ENCODE measurements around the gene FLAD1. TPM values are rescaled to one million over a fixed set of nuclear protein-coding genes. Genes with fewer than 3 reads are reported as not detected.

The FLAD1 gene
- total and polyA plus RNA-seq, 8 donors: 26.4 to 39.9 (median 30.2) TPM

GRCh38 chr1:155039308-155039669 is 56.1 kb downstream of the FLAD1 start:
- no peak for TF ChIP-seq CTCF (IDR thresholded peaks at IDR 0.05)
- no peak for ATAC-seq
- no peaks in the 10 kb centered on the region for H3K9me3 ChIP-seq
- DNase-seq: peak in 1 of 4 donors; percentile 58
- H3K27ac ChIP-seq: no peak overlapping the region
- no peaks in the 10 kb centered on the region for H3K36me3 ChIP-seq
- H3K27me3 ChIP-seq: no peaks in the 10 kb centered on the region
- intact Hi-C loops (cut with DNase I): no loop called here
- H3K4me3 ChIP-seq: no peak overlapping the region
- peaks cover 0 to 28% of the 10 kb centered on the region in 2 donors for H3K4me1 ChIP-seq

- Histone ChIP-seq H3K27me3 (no peaks in the 10 kb centered on the region), H3K27ac (no peak overlapping the region), H3K36me3 (no peaks in the 10 kb centered on the region), H3K4me1 (peaks cover 0 to 39% of the 10 kb centered on the region in 2 donors), H3K9me3 (no peaks in the 10 kb centered on the region), H3K4me3 (no peak overlapping the region)
- no peak for ATAC-seq
- DNase-seq: peak in 1 of 4 donors; percentile 63
- no peak for TF ChIP-seq CTCF (IDR thresholded peaks at IDR 0.05)
- intact Hi-C loops (cut with DNase I): no loop called here
These were observed 57.4 kb downstream of the FLAD1 start for GRCh38 chr1:155040358-155041093.

Small RNA genes within 50 kb of the gene (microRNA-seq; reads per million reads assigned to microRNA genes)
- 0.17 to 0.27 reads per million in 2 donors for gene MIR4258

Other genes starting within 250 kb of the FLAD1 start
- gene KCNN3, start 113.1 kb upstream of the FLAD1 start, total RNA-seq: 1 to 10 TPM; 1.9 to 2.2 TPM
- 1 to 10 TPM; 2.0 to 3.1 (median 2.3) TPM for gene KCNN3, start 113.1 kb upstream of the FLAD1 start, polyA plus RNA-seq (ENCODE audit: insufficient read length in 6 of 6)
- 10 to 100 TPM; 39.6 to 44.3 TPM for gene PMVK, start 46.6 kb upstream of the FLAD1 start, total RNA-seq
- 10 to 100 TPM; 31.7 to 39.2 (median 33.8) TPM for gene PMVK, start 46.6 kb upstream of the FLAD1 start, polyA plus RNA-seq (ENCODE audit: insufficient read length in 6 of 6)
- gene PBXIP1, start 27.2 kb upstream of the FLAD1 start, total RNA-seq: 10 to 100 TPM; 32.6 to 83.5 TPM
- 10 to 100 TPM; 72.8 to 84.4 (median 79.1) TPM for gene PBXIP1, start 27.2 kb upstream of the FLAD1 start, polyA plus RNA-seq (ENCODE audit: insufficient read length in 6 of 6)
- gene PYGO2, start 21.6 kb upstream of the FLAD1 start, total RNA-seq: 10 to 100 TPM; 26.6 to 30.9 TPM
- gene PYGO2, start 21.6 kb upstream of the FLAD1 start, polyA plus RNA-seq (ENCODE audit: insufficient read length in 6 of 6): 10 to 100 TPM; 35.8 to 42.9 (median 39.5) TPM
- 100 to 1,000 TPM; 134 to 144 TPM for gene SHC1, start 12.6 kb upstream of the FLAD1 start, total RNA-seq
- 100 to 1,000 TPM; 120 to 148 (median 127) TPM for gene SHC1, start 12.6 kb upstream of the FLAD1 start, polyA plus RNA-seq (ENCODE audit: insufficient read length in 6 of 6)
- gene CKS1B, start 8.7 kb upstream of the FLAD1 start, total RNA-seq: 10 to 100 TPM; 29.7 to 40.8 TPM
- 100 to 1,000 TPM in 3 of 6 donors, 10 to 100 TPM in 3; 86.0 to 141 (median 100) TPM for gene CKS1B, start 8.7 kb upstream of the FLAD1 start, polyA plus RNA-seq (ENCODE audit: insufficient read length in 6 of 6)
- under 1 TPM in 1 of 2 donors, not detected in 1; 0.52 TPM for gene LENEP, start 10.2 kb downstream of the FLAD1 start, total RNA-seq
- gene LENEP, start 10.2 kb downstream of the FLAD1 start, polyA plus RNA-seq (ENCODE audit: insufficient read length in 6 of 6): 1 to 10 TPM in 3 of 6 donors, under 1 TPM in 3; 0.64 to 1.8 (median 0.92) TPM
- gene ZBTB7B, start 19.5 kb downstream of the FLAD1 start, total RNA-seq: 100 to 1,000 TPM in 1 of 2 donors, 10 to 100 TPM in 1; 60.5 to 104 TPM
- gene ZBTB7B, start 19.5 kb downstream of the FLAD1 start, polyA plus RNA-seq (ENCODE audit: insufficient read length in 6 of 6): 10 to 100 TPM; 14.4 to 21.7 (median 17.0) TPM
- gene DCST2, start 50.4 kb downstream of the FLAD1 start, total RNA-seq: 1 to 10 TPM in 1 of 2 donors, under 1 TPM in 1; 0.60 to 1.3 TPM
- gene DCST2, start 50.4 kb downstream of the FLAD1 start, polyA plus RNA-seq (ENCODE audit: insufficient read length in 6 of 6): 1 to 10 TPM; 1.9 to 2.5 (median 2.2) TPM
- gene DCST1, start 50.5 kb downstream of the FLAD1 start, total RNA-seq: not detected
- under 1 TPM; 0.57 to 0.87 (median 0.79) TPM for gene DCST1, start 50.5 kb downstream of the FLAD1 start, polyA plus RNA-seq (ENCODE audit: insufficient read length in 6 of 6)
- gene ADAM15, start 68.0 kb downstream of the FLAD1 start, total RNA-seq: 100 to 1,000 TPM; 116 to 172 TPM
- 100 to 1,000 TPM in 1 of 6 donors, 10 to 100 TPM in 5; 54.4 to 105 (median 74.6) TPM for gene ADAM15, start 68.0 kb downstream of the FLAD1 start, polyA plus RNA-seq (ENCODE audit: insufficient read length in 6 of 6)
- gene EFNA4, start 80.4 kb downstream of the FLAD1 start, total RNA-seq: 10 to 100 TPM in 1 of 2 donors, 1 to 10 TPM in 1; 8.6 to 11.2 TPM
- gene EFNA4, start 80.4 kb downstream of the FLAD1 start, polyA plus RNA-seq (ENCODE audit: insufficient read length in 6 of 6): 10 to 100 TPM; 19.1 to 23.1 (median 22.6) TPM
- gene EFNA3, start 95.5 kb downstream of the FLAD1 start, total RNA-seq: 1 to 10 TPM; 1.1 to 2.0 TPM
- gene EFNA3, start 95.5 kb downstream of the FLAD1 start, polyA plus RNA-seq (ENCODE audit: insufficient read length in 6 of 6): 1 to 10 TPM; 2.6 to 4.8 (median 3.9) TPM
- gene EFNA1, start 144.5 kb downstream of the FLAD1 start, total RNA-seq: 100 to 1,000 TPM in 1 of 2 donors, 10 to 100 TPM in 1; 63.7 to 148 TPM
- 100 to 1,000 TPM in 3 of 6 donors, 10 to 100 TPM in 3; 83.5 to 105 (median 98.4) TPM for gene EFNA1, start 144.5 kb downstream of the FLAD1 start, polyA plus RNA-seq (ENCODE audit: insufficient read length in 6 of 6)
- gene SLC50A1, start 152.5 kb downstream of the FLAD1 start, total RNA-seq: 10 to 100 TPM; 46.6 to 64.6 TPM
- 10 to 100 TPM; 31.9 to 41.6 (median 34.5) TPM for gene SLC50A1, start 152.5 kb downstream of the FLAD1 start, polyA plus RNA-seq (ENCODE audit: insufficient read length in 6 of 6)
- gene DPM3, start 157.2 kb downstream of the FLAD1 start, total RNA-seq: 10 to 100 TPM; 63.1 to 91.0 TPM
- 10 to 100 TPM; 19.6 to 30.7 (median 27.3) TPM for gene DPM3, start 157.2 kb downstream of the FLAD1 start, polyA plus RNA-seq (ENCODE audit: insufficient read length in 6 of 6)
- 100 to 1,000 TPM; 176 to 184 TPM for gene KRTCAP2, start 190.0 kb downstream of the FLAD1 start, total RNA-seq
- 100 to 1,000 TPM in 4 of 6 donors, 10 to 100 TPM in 2; 93.9 to 116 (median 110) TPM for gene KRTCAP2, start 190.0 kb downstream of the FLAD1 start, polyA plus RNA-seq (ENCODE audit: insufficient read length in 6 of 6)
- under 1 TPM; 0.45 to 0.73 TPM for gene TRIM46, start 190.5 kb downstream of the FLAD1 start, total RNA-seq
- 1 to 10 TPM; 3.6 to 6.2 (median 4.6) TPM for gene TRIM46, start 190.5 kb downstream of the FLAD1 start, polyA plus RNA-seq (ENCODE audit: insufficient read length in 6 of 6)
- 10 to 100 TPM; 30.6 to 41.8 TPM for gene THBS3, start 224.6 kb downstream of the FLAD1 start, total RNA-seq
- 10 to 100 TPM; 33.1 to 51.0 (median 44.6) TPM for gene THBS3, start 224.6 kb downstream of the FLAD1 start, polyA plus RNA-seq (ENCODE audit: insufficient read length in 6 of 6)
- 10 to 100 TPM; 30.2 to 45.5 TPM for gene MTX1, start 225.4 kb downstream of the FLAD1 start, total RNA-seq
- gene MTX1, start 225.4 kb downstream of the FLAD1 start, polyA plus RNA-seq (ENCODE audit: insufficient read length in 6 of 6): 10 to 100 TPM; 28.6 to 36.5 (median 31.1) TPM

Data from left lung (tissue), 10 donors.